Measurements from ENCODE around the gene CD36.

DNA sequence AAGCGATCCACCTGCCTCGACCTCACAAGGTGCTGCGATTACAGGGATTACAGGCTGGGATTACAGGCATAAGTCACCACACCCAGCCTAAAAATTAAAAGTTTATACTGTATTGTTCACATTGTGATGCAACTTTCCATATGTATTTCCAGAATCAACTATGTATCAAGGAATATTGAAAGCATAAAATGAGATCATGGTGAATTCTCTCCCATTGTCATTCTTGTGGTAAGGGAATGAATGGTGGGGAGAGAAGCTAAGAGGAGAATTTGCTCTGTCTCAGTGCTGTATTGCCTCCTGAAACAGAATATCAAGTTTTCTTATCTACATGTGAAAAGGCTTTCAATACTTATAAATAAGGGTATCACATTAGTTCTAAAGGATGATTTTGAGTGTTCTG lies 81.7 kb downstream of the CD36 start:
- TF ChIP-seq CTCF (IDR thresholded peaks at IDR 0.05) (no peak), POLR2A (IDR thresholded peaks at IDR 0.05) (no peak)

All from breast epithelium (tissue), 3 donors.